K562 (cell line): Measurements from ENCODE around the gene ERF. TPM values are rescaled to one million over a fixed set of nuclear protein-coding genes. Genes with fewer than 3 reads are reported as not detected.
A peak's percentile ranks its signal among the peaks of the same experiment; 100 is the strongest.

Source experiments
- ATAC-seq: fragments of 200-7000 bp; cut with Tn5 transposase; 3 replicates; pipeline ENCODE4 v1.9.1; 2020; ENCODE audit warnings: moderate library complexity
- BruUV-seq: library from RNA; stranded (reverse); fragments of 400-500 nt; replicated peaks from 2 replicates; lab custom pipeline; 2021; lab: Mats Ljungman, UMichigan
- CTCF ChIA-PET: fragments of 300-600 bp; formaldehyde crosslinking; extraction: SDS; loops from one replicate; lab custom pipeline; 2021; ENCODE audit warnings: low intra/inter-chr PET ratio; lab: Yijun Ruan, JAX
- POLR2A ChIA-PET: fragments of 300-600, 350-650 bp; sonication (Branson Sonifier 250); formaldehyde crosslinking; extraction: SDS; loops from one replicate; lab custom pipeline; 2021; ENCODE audit warnings: antibody characterized with exemption, inconsistent platforms; lab: Yijun Ruan, JAX
- DNase-seq, 4 experiments: peaks; one replicate each; pipeline versions ENCODE4 v3.0.0 to v3.0.0-alpha.2; 2011 to 2018; ENCODE audit warnings: low spot score in 3 of 4, mixed read lengths in 3 of 4; ENCODE audit errors: extremely low read depth in 1 of 4
- FAIRE-seq: peaks from 2 replicates; lab custom pipeline; 2011; peaks lifted over from hg19 to GRCh38; lab: Jason Lieb, UNC
- H2AFZ ChIP-seq: 2 replicates; pipeline ENCODE4 v1.6.0; 2011; ENCODE audit warnings: low read depth, low read length, control low read depth, inconsistent platforms
- H3K27ac ChIP-seq: fragments of 200-600 bp; 3 replicates; pipeline ENCODE4 v1.8.0; 2011; ENCODE audit warnings: low read depth, mild to moderate bottlenecking, control low read depth, inconsistent platforms, low read length, moderate library complexity, mixed read lengths; ENCODE audit errors: extremely low read depth
- H3K27me3 ChIP-seq, 2 experiments: fragments of 300-600 bp in 1 of 2; 2 replicates in 1 of 2; 3 replicates in 1 of 2; pipeline versions ENCODE4 v1.6.0 to v1.8.0; 2011; ENCODE audit warnings: inconsistent platforms in 2 of 2, low read length in 2 of 2, mild to moderate bottlenecking in 1 of 2, mixed read lengths in 1 of 2, moderate library complexity in 1 of 2; ENCODE audit not compliant: control insufficient read depth in 2 of 2, insufficient read depth in 2 of 2
- H3K36me3 ChIP-seq: fragments of 300-600 bp; 3 replicates; pipeline ENCODE4 v1.8.0; 2011; ENCODE audit warnings: mild to moderate bottlenecking, low read length, inconsistent platforms; ENCODE audit not compliant: control insufficient read depth, insufficient read depth
- H3K4me1 ChIP-seq, 2 experiments: fragments of 200-600 bp in 1 of 2; replicated peaks in 1 of 2; 2 replicates in 1 of 2; 3 replicates in 1 of 2; pipeline versions ENCODE4 v1.5.1 to v1.8.0; 2011; ENCODE audit warnings: inconsistent platforms in 2 of 2, low read length in 2 of 2, mild to moderate bottlenecking in 1 of 2, mixed read lengths in 1 of 2, moderate library complexity in 1 of 2; ENCODE audit not compliant: control insufficient read depth in 2 of 2, insufficient read depth in 2 of 2
- H3K4me2 ChIP-seq: 2 replicates; pipeline ENCODE4 v1.6.1; 2011; ENCODE audit warnings: low read length, control low read depth, inconsistent platforms, mixed read lengths; ENCODE audit not compliant: insufficient read depth
- H3K4me3 ChIP-seq: fragments of 200-600 bp; sonication (generic), shearing (Covaris generic); 2 replicates; pipeline ENCODE4 v1.5.1; 2016; ENCODE audit warnings: control low read depth, inconsistent platforms
- H3K79me2 ChIP-seq: fragments of 200-600 bp; 3 replicates; pipeline ENCODE4 v1.8.0; 2011; ENCODE audit warnings: low read length, inconsistent platforms; ENCODE audit not compliant: control insufficient read depth, insufficient read depth
- H3K9ac ChIP-seq, 2 experiments: 2 replicates each; pipeline versions ENCODE4 v1.6.0 to v1.6.1; 2011; ENCODE audit warnings: low read depth in 2 of 2, low read length in 2 of 2, control low read depth in 1 of 2, inconsistent platforms in 1 of 2, mild to moderate bottlenecking in 1 of 2, mixed read lengths in 1 of 2; ENCODE audit not compliant: insufficient read depth in 1 of 2
- H3K9me1 ChIP-seq: one replicate; pipeline ENCODE4 v1.6.0; 2011; ENCODE audit warnings: inconsistent platforms, mild to moderate bottlenecking, low read length, moderate library complexity; ENCODE audit not compliant: control insufficient read depth, insufficient read depth
- H3K9me3 ChIP-seq: replicated peaks from 2 replicates; pipeline ENCODE4 v1.5.1; 2011; ENCODE audit warnings: low read depth, low read length, inconsistent platforms; ENCODE audit not compliant: control insufficient read depth, insufficient read depth
- H4K20me1 ChIP-seq: replicated peaks from 2 replicates; pipeline ENCODE4 v1.6.1; 2011; ENCODE audit warnings: low read length, inconsistent platforms, mixed read lengths; ENCODE audit not compliant: control insufficient read depth, insufficient read depth
- NBN ChIP-seq: fragments of 450-650 bp; IDR thresholded peaks from 2 replicates; pipeline ENCODE4 v1.6.1; 2016; ENCODE audit warnings: low read depth, mild to moderate bottlenecking
- RBFOX2 ChIP-seq: fragments of 200-400 bp; formaldehyde crosslinking; IDR thresholded peaks from 2 replicates; pipeline ENCODE4 v1.6.1; 2017; ENCODE audit warnings: low read depth, mild to moderate bottlenecking, low read length, moderate library complexity
- RBM22 ChIP-seq: fragments of 200-400 bp; formaldehyde crosslinking; IDR thresholded peaks from 2 replicates; pipeline ENCODE4 v1.6.1; 2018; ENCODE audit warnings: low read length, low read depth; ENCODE audit not compliant: poor library complexity, severe bottlenecking
- RREB1 ChIP-seq: fragments of 250-450 bp; sonication (Bioruptor Pico); IDR thresholded peaks from 2 replicates; pipeline ENCODE4 v1.4.0; 2020
- SMARCE1 ChIP-seq: fragments of 450-650 bp; IDR thresholded peaks from 2 replicates; pipeline ENCODE4 v1.7.1; 2016; ENCODE audit warnings: mild to moderate bottlenecking
- TCF7 ChIP-seq: sonication (generic); IDR thresholded peaks from 2 replicates; pipeline ENCODE4 v1.6.1; 2016; ENCODE audit warnings: antibody characterized with exemption, borderline replicate concordance
- ZNF354B ChIP-seq: fragments of 250-450 bp; sonication (Bioruptor Pico); IDR thresholded peaks from 2 replicates; pipeline ENCODE4 v1.4.0; 2020
- WGBS: fragments of 100-300 bp; shearing (Covaris generic); methylation state at CpG from one replicate; pipeline ENCODE4 v1.1.6; 2016; ENCODE audit warnings: low coverage, mixed read lengths; ENCODE audit not compliant: insufficient coverage; ENCODE audit errors: missing lambda C conversion rate; 5-methylcytosine and 5-hydroxymethylcytosine counted together
- in situ Hi-C: fragments of 300-500 bp; cut with MboI; formaldehyde crosslinking; loops from 4 replicates; pipeline ENCODE4 v1.15.0; 2018; ENCODE audit warnings: inconsistent platforms, mixed read lengths
- intact Hi-C: fragments of 100-400 bp; cut with micrococcal nuclease; formaldehyde crosslinking; loops from 2 replicates; pipeline ENCODE4 v1.14.2; 2022
- polyA plus RNA-seq, 8 experiments: library from polyadenylated mRNA; depleted of rRNA in 4 of 8; stranded (reverse) in 5 of 8; unstranded in 3 of 8; fragments of >200 nt; fragmentation: Nextera tagmentation in 2 of 8; fragmentation: Illumina TruSeq in 1 of 8; extraction: Ambion mirVana in 2 of 8; extraction: Trizol in 1 of 8; gene quantifications; 2 replicates each; pipeline versions ENCODE4 v1.2.1 to v1.2.3, GENCODE V29; 2011 to 2014; ENCODE audit warnings: inconsistent platforms in 1 of 8, missing spikeins in 1 of 8
- total RNA-seq, 7 experiments: library from RNA; depleted of rRNA in 6 of 7; stranded (reverse); fragments of >200 nt in 6 of 7; fragmentation: Illumina TruSeq in 2 of 7; extraction: Trizol in 2 of 7; gene quantifications; 2 replicates each; pipeline versions ENCODE4 v1.2.1 to v1.2.3, GENCODE V29; 2011 to 2021; ENCODE audit warnings: low replicate concordance in 1 of 7

Gene ERF
- total and polyA plus RNA-seq, 9 of the 15 experiments (the other 6 are each of a cell fraction or from before 2014, with no cell fraction given) = 0.03 to 75.4 (median 27.0) TPM

GRCh38 chr19:42301646-42302203 is 46.8 kb upstream of the ERF start, which contains the start of gene PRR19 (continued):
- TF ChIP-seq RREB1 (peak; percentile 80; the same call in 1 of the 2 replicates), SMARCE1 (0 out of 2 replicates have a peak, but pooled peaks have one; percentile 21)

DNA sequence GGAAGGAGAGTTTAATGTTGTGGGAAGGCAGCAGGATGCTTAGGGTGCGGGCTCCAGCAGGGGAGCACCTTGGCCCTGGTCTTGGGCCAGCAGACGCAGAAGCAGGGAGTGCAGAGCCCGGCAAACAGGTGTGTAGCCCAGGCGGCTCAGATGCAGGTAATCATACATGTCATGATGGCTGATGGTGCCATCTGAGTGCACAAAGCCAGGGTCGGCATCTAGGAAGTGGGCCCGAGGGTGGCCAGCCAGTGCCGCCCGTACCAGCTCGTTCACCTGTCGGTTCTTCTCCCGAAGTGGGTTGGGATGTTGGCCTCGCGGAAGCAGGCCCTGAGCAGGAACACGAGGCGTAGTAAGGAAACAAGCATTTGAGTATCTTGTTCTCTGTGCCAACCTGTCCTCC is 42.1 kb upstream of the ERF start:
- H3K4me1 ChIP-seq = peaks cover 9 to 56% of the 10 kb centered on the region in 2 experiments
- in situ Hi-C loops (no loop called here), intact Hi-C loops (loop anchor here (5.0 kb wide), 1 partner anchor 55 kb away; the partner anchor contains the start of gene GSK3A)
- no peak overlapping the region for H3K4me3 ChIP-seq
- no peak overlapping the region for H3K9ac ChIP-seq
- ChIA-PET POLR2A (interaction anchor here (0.6 kb wide), 1 partner anchor 23 kb away, joined by 3 read pairs; no protein-coding TSS in a partner anchor), CTCF (interaction anchor here (1.2 kb wide), 1 partner anchor 51 kb away, joined by 4 read pairs; no protein-coding TSS in a partner anchor)
- peaks cover 11% of the 10 kb centered on the region for H3K79me2 ChIP-seq
- ATAC-seq (no peak), FAIRE-seq (no peak), DNase-seq (no peak)
- no peak overlapping the region for H3K4me2 ChIP-seq
- no peaks in the 10 kb centered on the region for H3K9me3 ChIP-seq
- H2AFZ ChIP-seq = no peak overlapping the region
- BruUV-seq = no TSS peak
- no peaks in the 10 kb centered on the region for H3K9me1 ChIP-seq
- H4K20me1 ChIP-seq = peaks cover 14% of the 10 kb centered on the region
- TF ChIP-seq NBN (no peak), TCF7 (no peak), RBM22 (peak; percentile 76), ZNF354B (CRISPR knock-in tag) (no peak), RBFOX2 (peak; percentile 39; the same call in 1 of the 2 replicates)
- no peaks in the 10 kb centered on the region for H3K27me3 ChIP-seq
- peaks cover 63% of the 10 kb centered on the region; the same call in 2 of the 3 replicates for H3K36me3 ChIP-seq
- WGBS = 94% methylated on average over 15 of the region's 15 CpGs
- no peak overlapping the region for H3K27ac ChIP-seq
